HEK293 (cell line): Measurements from ENCODE around the gene HRH4.

Source experiments
- CTCF ChIA-PET: fragments of 350-600 bp; formaldehyde crosslinking; extraction: SDS; loops from one replicate; lab custom pipeline; 2021; ENCODE audit warnings: antibody characterized with exemption; lab: Yijun Ruan, JAX
- POLR2A ChIA-PET: fragments of 300-600 bp; formaldehyde crosslinking; extraction: SDS; loops from one replicate; lab custom pipeline; 2020; ENCODE audit warnings: antibody characterized with exemption, inconsistent platforms; lab: Yijun Ruan, JAX
- H3K27ac ChIP-seq: fragments of 200-500 bp; sonication (Bioruptor generic); 2 replicates; pipeline ENCODE4 v1.5.1; 2014; ENCODE audit warnings: low read depth, low read length, control low read depth, inconsistent platforms; ENCODE audit errors: extremely low read depth
- H3K36me3 ChIP-seq, 2 experiments: fragments of 200-500 bp in 1 of 2; sonication (Bioruptor generic) in 1 of 2; 1 replicate in 1 of 2; 2 replicates in 1 of 2; pipeline ENCODE4 v1.5.1; 2014 to 2017; ENCODE audit warnings: inconsistent platforms in 2 of 2, low read length in 2 of 2; ENCODE audit not compliant: control insufficient read depth in 2 of 2, insufficient read depth in 1 of 2
- H3K4me1 ChIP-seq: fragments of 200-500 bp; sonication (Bioruptor generic); 2 replicates; pipeline ENCODE4 v1.5.1; 2014; ENCODE audit warnings: mild to moderate bottlenecking, low read length, inconsistent platforms; ENCODE audit not compliant: control insufficient read depth, insufficient read depth
- H3K4me3 ChIP-seq: 2 replicates; pipeline ENCODE4 v1.5.1; 2011; ENCODE audit warnings: low read depth, mild to moderate bottlenecking, control low read depth, low read length, moderate library complexity
- H3K9me3 ChIP-seq: fragments of 200-500 bp; sonication (Bioruptor generic); 2 replicates; pipeline ENCODE4 v1.5.1; 2014; ENCODE audit warnings: low read depth, low read length, inconsistent platforms; ENCODE audit not compliant: control insufficient read depth, insufficient read depth
- GLIS1 ChIP-seq: fragments of 450-650 bp; formaldehyde crosslinking; IDR thresholded peaks from 2 replicates; pipeline ENCODE4 v1.5.1; 2016; ENCODE audit warnings: missing biosample characterization, missing genetic modification characterization
- KLF8 ChIP-seq: fragments of 450-650 bp; formaldehyde crosslinking; IDR thresholded peaks from 2 replicates; pipeline ENCODE4 v1.5.1; 2016; ENCODE audit warnings: missing biosample characterization, missing genetic modification characterization
- SCRT1 ChIP-seq: fragments of 450-650 bp; formaldehyde crosslinking; IDR thresholded peaks from 2 replicates; pipeline ENCODE4 v1.5.1; 2016; ENCODE audit warnings: missing biosample characterization, missing genetic modification characterization, borderline replicate concordance
- SP7 ChIP-seq: fragments of 450-650 bp; formaldehyde crosslinking; IDR thresholded peaks from 2 replicates; pipeline ENCODE4 v1.5.1; 2016; ENCODE audit warnings: missing biosample characterization, missing genetic modification characterization
- ZBTB17 ChIP-seq: fragments of 450-650 bp; formaldehyde crosslinking; IDR thresholded peaks from 2 replicates; pipeline ENCODE4 v1.5.1; 2016; ENCODE audit warnings: missing biosample characterization, missing genetic modification characterization
- ZEB2 ChIP-seq: fragments of 450-650 bp; formaldehyde crosslinking; IDR thresholded peaks from 2 replicates; pipeline ENCODE4 v1.5.1; 2016; ENCODE audit warnings: missing biosample characterization, missing genetic modification characterization
- ZNF16 ChIP-seq: fragments of 450-650 bp; formaldehyde crosslinking; IDR thresholded peaks from 2 replicates; pipeline ENCODE4 v1.5.1; 2016; ENCODE audit warnings: low read depth, missing biosample characterization, missing genetic modification characterization
- ZNF324 ChIP-seq: fragments of 450-650 bp; formaldehyde crosslinking; IDR thresholded peaks from 2 replicates; pipeline ENCODE4 v1.5.1; 2016; ENCODE audit warnings: missing biosample characterization, missing genetic modification characterization
- ZNF354C ChIP-seq: fragments of 450-650 bp; formaldehyde crosslinking; IDR thresholded peaks from 2 replicates; pipeline ENCODE4 v1.5.1; 2016; ENCODE audit warnings: missing biosample characterization, missing genetic modification characterization, low read depth, borderline replicate concordance
- ZNF416 ChIP-seq: fragments of 450-650 bp; formaldehyde crosslinking; IDR thresholded peaks from 2 replicates; pipeline ENCODE4 v1.5.1; 2016; ENCODE audit warnings: missing biosample characterization, missing genetic modification characterization
- ZNF677 ChIP-seq: fragments of 450-650 bp; IDR thresholded peaks from 2 replicates; pipeline ENCODE4 v1.5.0; 2018; ENCODE audit warnings: missing biosample characterization, mild to moderate bottlenecking, missing genetic modification characterization, moderate library complexity
- TF ChIP-seq, protein P1 (sequence below): fragments of 450-650 bp; formaldehyde crosslinking; IDR thresholded peaks from 2 replicates; pipeline ENCODE4 v1.5.1; 2016; ENCODE audit warnings: missing biosample characterization, missing genetic modification characterization
- TF ChIP-seq, protein P2 (sequence below): fragments of 450-650 bp; formaldehyde crosslinking; IDR thresholded peaks from 2 replicates; pipeline ENCODE4 v1.5.1; 2016; ENCODE audit warnings: missing biosample characterization, missing genetic modification characterization, borderline replicate concordance
- TF ChIP-seq, protein P3 (sequence below): fragments of 450-650 bp; formaldehyde crosslinking; IDR thresholded peaks from 2 replicates; pipeline ENCODE4 v1.5.1; 2016; ENCODE audit warnings: missing biosample characterization, missing genetic modification characterization
- TF ChIP-seq, protein P4 (sequence below): fragments of 450-650 bp; formaldehyde crosslinking; IDR thresholded peaks from 2 replicates; pipeline ENCODE4 v1.5.1; 2016; ENCODE audit warnings: missing biosample characterization, missing genetic modification characterization
- TF ChIP-seq, protein P5 (sequence below): fragments of 450-650 bp; formaldehyde crosslinking; IDR thresholded peaks from 2 replicates; pipeline ENCODE4 v1.5.1; 2017; ENCODE audit warnings: missing biosample characterization, missing genetic modification characterization
- TF ChIP-seq, protein P6 (sequence below): fragments of 450-650 bp; formaldehyde crosslinking; IDR thresholded peaks from 2 replicates; pipeline ENCODE4 v1.5.1; 2016; ENCODE audit warnings: missing biosample characterization, missing genetic modification characterization
- TF ChIP-seq, protein P7 (sequence below): fragments of 450-650 bp; IDR thresholded peaks from 2 replicates; pipeline ENCODE4 v1.5.1; 2018; ENCODE audit warnings: missing biosample characterization, mild to moderate bottlenecking, missing genetic modification characterization
- TF ChIP-seq, protein P8 (sequence below): fragments of 450-650 bp; formaldehyde crosslinking; optimal IDR thresholded peaks from 2 replicates; pipeline ENCODE3; 2016; ENCODE audit warnings: missing biosample characterization, mild to moderate bottlenecking, missing genetic modification characterization

Gene HRH4

DNA sequence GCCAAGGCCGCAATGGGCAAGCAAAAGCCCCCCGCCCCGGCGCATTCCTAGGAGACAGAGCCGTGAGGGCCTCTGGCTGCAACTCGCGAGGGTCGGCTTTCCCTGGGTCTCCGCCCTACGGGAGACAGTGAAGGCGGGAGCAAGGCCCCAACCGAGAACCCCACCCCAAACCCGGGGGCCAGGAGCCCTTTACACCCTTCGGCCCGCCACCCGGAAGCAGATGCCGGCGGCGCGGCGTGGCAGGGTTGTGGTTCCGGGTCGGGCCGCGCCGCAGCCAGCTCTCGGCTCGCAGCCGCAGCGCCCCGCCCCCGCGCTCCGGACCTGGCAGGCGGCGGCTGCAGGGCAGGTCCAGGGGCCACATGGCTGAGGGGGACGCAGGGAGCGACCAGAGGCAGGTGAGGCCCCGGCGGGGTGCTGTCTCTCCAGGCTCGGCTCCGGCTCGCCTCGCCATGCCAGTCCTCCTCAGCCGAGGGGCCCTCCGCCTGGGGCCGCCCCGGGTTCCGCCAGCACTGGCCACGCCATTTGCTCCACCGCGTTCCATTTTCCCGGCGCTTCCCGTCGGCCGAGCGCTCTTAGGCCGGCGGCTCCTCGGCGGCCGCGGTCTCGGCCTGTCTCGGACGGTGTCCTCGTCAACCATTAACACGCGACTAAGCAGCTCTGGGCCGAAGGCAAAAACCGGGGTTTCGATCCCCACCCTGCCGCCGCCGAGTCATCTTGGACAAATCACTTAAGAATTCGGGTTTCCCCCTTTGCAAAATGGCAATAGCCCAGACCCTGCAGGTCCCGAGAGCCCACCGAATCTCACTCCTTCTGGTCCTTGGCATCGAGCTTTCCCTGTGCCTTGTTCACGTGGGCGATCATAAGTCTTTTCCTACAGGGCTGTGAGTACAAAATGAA is 33.8 kb upstream of the HRH4 start, which contains the start of gene IMPACT:
IMPACT (plus strand) TSS at position 273 of the 897 bp plus-strand sequence; CDS start at position 360, 87 bp downstream.
- ChIA-PET POLR2A (interaction anchor here (0.5 to 1.9 kb wide), 14 partner anchors 9 to 936 kb away, joined by 3 to 16 read pairs (median 4); partner anchors contain the start of genes CABYR and OSBPL1A), CTCF (interaction anchor here (0.6 kb wide), 1 partner anchor 63 kb away, joined by 3 read pairs; no protein-coding TSS in a partner anchor)
- Histone ChIP-seq H3K4me1 (no peaks in the 10 kb centered on the region), H3K4me3 (peak within 1 kb of the TSS; percentile 82), H3K9me3 (no peaks in the 10 kb centered on the region), H3K36me3 (peaks cover 16 to 18% of the 10 kb centered on the region in 2 experiments), H3K27ac (peak within 1 kb of the TSS; percentile 83)
- peak; percentile 47 for TF ChIP-seq ZBTB17 (tag by site-specific recombination)
- TF ChIP-seq, protein P1, sequence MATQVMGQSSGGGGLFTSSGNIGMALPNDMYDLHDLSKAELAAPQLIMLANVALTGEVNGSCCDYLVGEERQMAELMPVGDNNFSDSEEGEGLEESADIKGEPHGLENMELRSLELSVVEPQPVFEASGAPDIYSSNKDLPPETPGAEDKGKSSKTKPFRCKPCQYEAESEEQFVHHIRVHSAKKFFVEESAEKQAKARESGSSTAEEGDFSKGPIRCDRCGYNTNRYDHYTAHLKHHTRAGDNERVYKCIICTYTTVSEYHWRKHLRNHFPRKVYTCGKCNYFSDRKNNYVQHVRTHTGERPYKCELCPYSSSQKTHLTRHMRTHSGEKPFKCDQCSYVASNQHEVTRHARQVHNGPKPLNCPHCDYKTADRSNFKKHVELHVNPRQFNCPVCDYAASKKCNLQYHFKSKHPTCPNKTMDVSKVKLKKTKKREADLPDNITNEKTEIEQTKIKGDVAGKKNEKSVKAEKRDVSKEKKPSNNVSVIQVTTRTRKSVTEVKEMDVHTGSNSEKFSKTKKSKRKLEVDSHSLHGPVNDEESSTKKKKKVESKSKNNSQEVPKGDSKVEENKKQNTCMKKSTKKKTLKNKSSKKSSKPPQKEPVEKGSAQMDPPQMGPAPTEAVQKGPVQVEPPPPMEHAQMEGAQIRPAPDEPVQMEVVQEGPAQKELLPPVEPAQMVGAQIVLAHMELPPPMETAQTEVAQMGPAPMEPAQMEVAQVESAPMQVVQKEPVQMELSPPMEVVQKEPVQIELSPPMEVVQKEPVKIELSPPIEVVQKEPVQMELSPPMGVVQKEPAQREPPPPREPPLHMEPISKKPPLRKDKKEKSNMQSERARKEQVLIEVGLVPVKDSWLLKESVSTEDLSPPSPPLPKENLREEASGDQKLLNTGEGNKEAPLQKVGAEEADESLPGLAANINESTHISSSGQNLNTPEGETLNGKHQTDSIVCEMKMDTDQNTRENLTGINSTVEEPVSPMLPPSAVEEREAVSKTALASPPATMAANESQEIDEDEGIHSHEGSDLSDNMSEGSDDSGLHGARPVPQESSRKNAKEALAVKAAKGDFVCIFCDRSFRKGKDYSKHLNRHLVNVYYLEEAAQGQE (tag by site-specific recombination), result no peak
- peak; percentile 43; the same call in 1 of the 2 replicates for TF ChIP-seq ZEB2
- TF ChIP-seq, protein P2, sequence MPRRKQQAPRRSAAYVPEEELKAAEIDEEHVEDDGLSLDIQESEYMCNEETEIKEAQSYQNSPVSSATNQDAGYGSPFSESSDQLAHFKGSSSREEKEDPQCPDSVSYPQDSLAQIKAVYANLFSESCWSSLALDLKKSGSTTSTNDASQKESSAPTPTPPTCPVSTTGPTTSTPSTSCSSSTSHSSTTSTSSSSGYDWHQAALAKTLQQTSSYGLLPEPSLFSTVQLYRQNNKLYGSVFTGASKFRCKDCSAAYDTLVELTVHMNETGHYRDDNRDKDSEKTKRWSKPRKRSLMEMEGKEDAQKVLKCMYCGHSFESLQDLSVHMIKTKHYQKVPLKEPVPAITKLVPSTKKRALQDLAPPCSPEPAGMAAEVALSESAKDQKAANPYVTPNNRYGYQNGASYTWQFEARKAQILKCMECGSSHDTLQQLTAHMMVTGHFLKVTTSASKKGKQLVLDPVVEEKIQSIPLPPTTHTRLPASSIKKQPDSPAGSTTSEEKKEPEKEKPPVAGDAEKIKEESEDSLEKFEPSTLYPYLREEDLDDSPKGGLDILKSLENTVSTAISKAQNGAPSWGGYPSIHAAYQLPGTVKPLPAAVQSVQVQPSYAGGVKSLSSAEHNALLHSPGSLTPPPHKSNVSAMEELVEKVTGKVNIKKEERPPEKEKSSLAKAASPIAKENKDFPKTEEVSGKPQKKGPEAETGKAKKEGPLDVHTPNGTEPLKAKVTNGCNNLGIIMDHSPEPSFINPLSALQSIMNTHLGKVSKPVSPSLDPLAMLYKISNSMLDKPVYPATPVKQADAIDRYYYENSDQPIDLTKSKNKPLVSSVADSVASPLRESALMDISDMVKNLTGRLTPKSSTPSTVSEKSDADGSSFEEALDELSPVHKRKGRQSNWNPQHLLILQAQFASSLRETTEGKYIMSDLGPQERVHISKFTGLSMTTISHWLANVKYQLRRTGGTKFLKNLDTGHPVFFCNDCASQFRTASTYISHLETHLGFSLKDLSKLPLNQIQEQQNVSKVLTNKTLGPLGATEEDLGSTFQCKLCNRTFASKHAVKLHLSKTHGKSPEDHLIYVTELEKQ (tag by site-specific recombination), result no peak
- peak; percentile 68 for TF ChIP-seq SP7
- TF ChIP-seq, protein P3, sequence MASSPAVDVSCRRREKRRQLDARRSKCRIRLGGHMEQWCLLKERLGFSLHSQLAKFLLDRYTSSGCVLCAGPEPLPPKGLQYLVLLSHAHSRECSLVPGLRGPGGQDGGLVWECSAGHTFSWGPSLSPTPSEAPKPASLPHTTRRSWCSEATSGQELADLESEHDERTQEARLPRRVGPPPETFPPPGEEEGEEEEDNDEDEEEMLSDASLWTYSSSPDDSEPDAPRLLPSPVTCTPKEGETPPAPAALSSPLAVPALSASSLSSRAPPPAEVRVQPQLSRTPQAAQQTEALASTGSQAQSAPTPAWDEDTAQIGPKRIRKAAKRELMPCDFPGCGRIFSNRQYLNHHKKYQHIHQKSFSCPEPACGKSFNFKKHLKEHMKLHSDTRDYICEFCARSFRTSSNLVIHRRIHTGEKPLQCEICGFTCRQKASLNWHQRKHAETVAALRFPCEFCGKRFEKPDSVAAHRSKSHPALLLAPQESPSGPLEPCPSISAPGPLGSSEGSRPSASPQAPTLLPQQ (tag by site-specific recombination), result peak; percentile 76
- TF ChIP-seq ZNF416 (tag by site-specific recombination), result no peak
- TF ChIP-seq, protein P4, sequence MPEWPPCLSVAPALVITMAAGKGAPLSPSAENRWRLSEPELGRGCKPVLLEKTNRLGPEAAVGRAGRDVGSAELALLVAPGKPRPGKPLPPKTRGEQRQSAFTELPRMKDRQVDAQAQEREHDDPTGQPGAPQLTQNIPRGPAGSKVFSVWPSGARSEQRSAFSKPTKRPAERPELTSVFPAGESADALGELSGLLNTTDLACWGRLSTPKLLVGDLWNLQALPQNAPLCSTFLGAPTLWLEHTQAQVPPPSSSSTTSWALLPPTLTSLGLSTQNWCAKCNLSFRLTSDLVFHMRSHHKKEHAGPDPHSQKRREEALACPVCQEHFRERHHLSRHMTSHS (tag by site-specific recombination), result no peak
- TF ChIP-seq ZNF677 (tag by site-specific recombination), result no peak
- peak; percentile 27; the same call in 1 of the 2 replicates for TF ChIP-seq GLIS1
- TF ChIP-seq ZNF324 (tag by site-specific recombination), result 0 out of 2 replicates have a peak, but pooled peaks have one; percentile 14
- TF ChIP-seq ZNF16 (tag by site-specific recombination), result no peak
- TF ChIP-seq, protein P5, sequence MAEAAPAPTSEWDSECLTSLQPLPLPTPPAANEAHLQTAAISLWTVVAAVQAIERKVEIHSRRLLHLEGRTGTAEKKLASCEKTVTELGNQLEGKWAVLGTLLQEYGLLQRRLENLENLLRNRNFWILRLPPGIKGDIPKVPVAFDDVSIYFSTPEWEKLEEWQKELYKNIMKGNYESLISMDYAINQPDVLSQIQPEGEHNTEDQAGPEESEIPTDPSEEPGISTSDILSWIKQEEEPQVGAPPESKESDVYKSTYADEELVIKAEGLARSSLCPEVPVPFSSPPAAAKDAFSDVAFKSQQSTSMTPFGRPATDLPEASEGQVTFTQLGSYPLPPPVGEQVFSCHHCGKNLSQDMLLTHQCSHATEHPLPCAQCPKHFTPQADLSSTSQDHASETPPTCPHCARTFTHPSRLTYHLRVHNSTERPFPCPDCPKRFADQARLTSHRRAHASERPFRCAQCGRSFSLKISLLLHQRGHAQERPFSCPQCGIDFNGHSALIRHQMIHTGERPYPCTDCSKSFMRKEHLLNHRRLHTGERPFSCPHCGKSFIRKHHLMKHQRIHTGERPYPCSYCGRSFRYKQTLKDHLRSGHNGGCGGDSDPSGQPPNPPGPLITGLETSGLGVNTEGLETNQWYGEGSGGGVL (tag by site-specific recombination), result peak; percentile 74
- peak; percentile 81 for TF ChIP-seq KLF8 (tag by site-specific recombination)
- no peak for TF ChIP-seq ZNF354C (tag by site-specific recombination)
- TF ChIP-seq, protein P6, sequence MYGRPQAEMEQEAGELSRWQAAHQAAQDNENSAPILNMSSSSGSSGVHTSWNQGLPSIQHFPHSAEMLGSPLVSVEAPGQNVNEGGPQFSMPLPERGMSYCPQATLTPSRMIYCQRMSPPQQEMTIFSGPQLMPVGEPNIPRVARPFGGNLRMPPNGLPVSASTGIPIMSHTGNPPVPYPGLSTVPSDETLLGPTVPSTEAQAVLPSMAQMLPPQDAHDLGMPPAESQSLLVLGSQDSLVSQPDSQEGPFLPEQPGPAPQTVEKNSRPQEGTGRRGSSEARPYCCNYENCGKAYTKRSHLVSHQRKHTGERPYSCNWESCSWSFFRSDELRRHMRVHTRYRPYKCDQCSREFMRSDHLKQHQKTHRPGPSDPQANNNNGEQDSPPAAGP, result no peak
- TF ChIP-seq, protein P7, sequence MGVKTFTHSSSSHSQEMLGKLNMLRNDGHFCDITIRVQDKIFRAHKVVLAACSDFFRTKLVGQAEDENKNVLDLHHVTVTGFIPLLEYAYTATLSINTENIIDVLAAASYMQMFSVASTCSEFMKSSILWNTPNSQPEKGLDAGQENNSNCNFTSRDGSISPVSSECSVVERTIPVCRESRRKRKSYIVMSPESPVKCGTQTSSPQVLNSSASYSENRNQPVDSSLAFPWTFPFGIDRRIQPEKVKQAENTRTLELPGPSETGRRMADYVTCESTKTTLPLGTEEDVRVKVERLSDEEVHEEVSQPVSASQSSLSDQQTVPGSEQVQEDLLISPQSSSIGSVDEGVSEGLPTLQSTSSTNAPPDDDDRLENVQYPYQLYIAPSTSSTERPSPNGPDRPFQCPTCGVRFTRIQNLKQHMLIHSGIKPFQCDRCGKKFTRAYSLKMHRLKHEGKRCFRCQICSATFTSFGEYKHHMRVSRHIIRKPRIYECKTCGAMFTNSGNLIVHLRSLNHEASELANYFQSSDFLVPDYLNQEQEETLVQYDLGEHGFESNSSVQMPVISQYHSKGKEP (tag by site-specific recombination), result peak; percentile 44; the same call in 1 of the 2 replicates
- no peak for TF ChIP-seq SCRT1
- TF ChIP-seq, protein P8, sequence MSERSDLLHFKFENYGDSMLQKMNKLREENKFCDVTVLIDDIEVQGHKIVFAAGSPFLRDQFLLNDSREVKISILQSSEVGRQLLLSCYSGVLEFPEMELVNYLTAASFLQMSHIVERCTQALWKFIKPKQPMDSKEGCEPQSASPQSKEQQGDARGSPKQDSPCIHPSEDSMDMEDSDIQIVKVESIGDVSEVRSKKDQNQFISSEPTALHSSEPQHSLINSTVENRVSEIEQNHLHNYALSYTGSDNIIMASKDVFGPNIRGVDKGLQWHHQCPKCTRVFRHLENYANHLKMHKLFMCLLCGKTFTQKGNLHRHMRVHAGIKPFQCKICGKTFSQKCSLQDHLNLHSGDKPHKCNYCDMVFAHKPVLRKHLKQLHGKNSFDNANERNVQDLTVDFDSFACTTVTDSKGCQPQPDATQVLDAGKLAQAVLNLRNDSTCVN, result peak; percentile 71
